B cell (primary cell): ENCODE measurements around the gene ZCCHC24. TPM values are rescaled to one million over a fixed set of nuclear protein-coding genes. Genes with fewer than 3 reads are reported as not detected.

Source experiments
- ATAC-seq: fragments of 200-7000 bp; cut with Tn5 transposase; one replicate; pipeline ENCODE4 v1.10.0; 2021; ENCODE audit warnings: low read depth, mild to moderate bottlenecking, moderate number of reproducible peaks, moderate library complexity
- CTCF ChIA-PET: fragments of 350-600 bp; sonication (Branson Sonifier 250); formaldehyde crosslinking; loops from one replicate; lab custom pipeline; 2021; ENCODE audit warnings: antibody characterized with exemption, inconsistent platforms; lab: Charles Lee
- POLR2A ChIA-PET: fragments of 350-600 bp; sonication (Branson Sonifier 250); formaldehyde crosslinking; loops from one replicate; lab custom pipeline; 2021; ENCODE audit warnings: antibody characterized with exemption; lab: Charles Lee
- DNase-seq: peaks from one replicate; pipeline ENCODE4 v3.0.0; 2013
- H2AFZ ChIP-seq: 2 replicates; pipeline ENCODE4 v1.6.1; 2012; ENCODE audit warnings: mild to moderate bottlenecking, low read depth, low read length; ENCODE audit not compliant: insufficient read depth, poor library complexity, severe bottlenecking
- H3K27ac ChIP-seq, 2 donors: 1 replicate in 1 of 2; 2 replicates in 1 of 2; pipeline ENCODE4 v1.5.1; 2012 to 2013; ENCODE audit warnings: low read length in 2 of 2, mild to moderate bottlenecking in 2 of 2, moderate library complexity in 1 of 2
- H3K27me3 ChIP-seq, 4 experiments: fragments of 200-600 bp in 1 of 4; sonication (generic) in 1 of 4; replicated peaks in 1 of 4; 1 replicate in 2 of 4; 2 replicates in 2 of 4; pipeline versions ENCODE4 v1.6.1 to v1.7.0; 2013 to 2016; ENCODE audit warnings: low read length in 3 of 4, mild to moderate bottlenecking in 2 of 4, mixed read lengths in 1 of 4, moderate library complexity in 1 of 4; ENCODE audit not compliant: insufficient read depth in 4 of 4, control insufficient read depth in 3 of 4; ENCODE audit errors: control extremely low read depth in 1 of 4
- H3K36me3 ChIP-seq, 2 experiments: replicated peaks in 1 of 2; 1 replicate in 1 of 2; 2 replicates in 1 of 2; pipeline versions ENCODE4 v1.6.1 to v1.7.1; 2013; ENCODE audit warnings: low read length in 1 of 2; ENCODE audit not compliant: insufficient read depth in 2 of 2, control insufficient read depth in 1 of 2; ENCODE audit errors: control extremely low read depth in 1 of 2, extremely low read depth in 1 of 2
- H3K4me1 ChIP-seq, 2 donors: fragments of 200-600 bp in 1 of 2; sonication (generic) in 1 of 2; 1 replicate in 1 of 2; 2 replicates in 1 of 2; pipeline versions ENCODE4 v1.5.1 to v1.6.1; 2013 to 2017; ENCODE audit warnings: low read length in 2 of 2; ENCODE audit not compliant: control insufficient read depth in 2 of 2, insufficient read depth in 2 of 2
- H3K4me2 ChIP-seq: replicated peaks from 2 replicates; pipeline ENCODE3; 2012; ENCODE audit warnings: mild to moderate bottlenecking, low read depth, low read length; ENCODE audit not compliant: poor library complexity, severe bottlenecking
- H3K4me3 ChIP-seq, 5 experiments: fragments of 200-600 bp in 1 of 5; sonication (generic) in 1 of 5; 1 replicate in 3 of 5; 2 replicates in 2 of 5; pipeline versions ENCODE4 v1.5.1 to v1.7.0; 2011 to 2016; ENCODE audit warnings: low read length in 4 of 5, mild to moderate bottlenecking in 4 of 5, low read depth in 2 of 5, control low read depth in 1 of 5, moderate library complexity in 1 of 5; ENCODE audit not compliant: insufficient read depth in 1 of 5; ENCODE audit errors: control extremely low read depth in 1 of 5, extremely low read depth in 1 of 5
- H3K79me2 ChIP-seq: fragments of 200-600 bp; sonication (generic); one replicate; pipeline ENCODE4 v1.6.0; 2016; ENCODE audit warnings: low read length; ENCODE audit not compliant: control insufficient read depth, insufficient read depth
- H3K9ac ChIP-seq: fragments of 200-600 bp; sonication (generic); 2 replicates; pipeline ENCODE4 v1.6.1; 2017; ENCODE audit warnings: mild to moderate bottlenecking, low read length, moderate library complexity
- H3K9me3 ChIP-seq, 3 donors: one replicate each; pipeline versions ENCODE4 v1.6.1 to v1.7.1; 2013; ENCODE audit warnings: low read length in 2 of 3; ENCODE audit not compliant: control insufficient read depth in 2 of 3, insufficient read depth in 1 of 3; ENCODE audit errors: control extremely low read depth in 1 of 3
- H4K20me1 ChIP-seq: 2 replicates; pipeline ENCODE4 v1.6.0; 2012; ENCODE audit warnings: mild to moderate bottlenecking, low read length; ENCODE audit not compliant: insufficient read depth, control insufficient read depth, poor library complexity, severe bottlenecking
- H3K27ac Mint-ChIP-seq: one replicate; pipeline ENCODE4 v1.8.0; 2021; ENCODE audit warnings: mixed read lengths
- H3K27me3 Mint-ChIP-seq: one replicate; pipeline ENCODE4 v1.8.0; 2021; ENCODE audit warnings: mixed read lengths
- H3K4me1 Mint-ChIP-seq: one replicate; pipeline ENCODE4 v1.8.0; 2021; ENCODE audit warnings: mixed read lengths
- H3K4me3 Mint-ChIP-seq: one replicate; pipeline ENCODE4 v1.8.0; 2021; ENCODE audit warnings: mixed read lengths
- H3K9me3 Mint-ChIP-seq: one replicate; pipeline ENCODE4 v1.8.0; 2022; ENCODE audit warnings: mixed read lengths; ENCODE audit not compliant: insufficient read depth
- CTCF ChIP-seq: fragments of 200-600 bp; IDR thresholded peaks from one replicate; pipeline ENCODE4 v1.8.0; 2022; ENCODE audit warnings: antibody characterized with exemption, mild to moderate bottlenecking
- EZH2 ChIP-seq: IDR thresholded peaks from 2 replicates; pipeline ENCODE4 v1.6.1; 2012; ENCODE audit warnings: borderline replicate concordance, low read depth, mild to moderate bottlenecking, moderate library complexity, low read length; ENCODE audit not compliant: insufficient read depth, poor library complexity, severe bottlenecking
- WGBS: methylation state at CpG from one replicate; pipeline ENCODE4 v1.1.5; 2013; ENCODE audit warnings: missing lambda C conversion rate; ENCODE audit not compliant: insufficient coverage; 5-methylcytosine and 5-hydroxymethylcytosine counted together
- intact Hi-C: fragments of 100-400 bp; cut with micrococcal nuclease; formaldehyde crosslinking; loops from one replicate; pipeline ENCODE4 v1.10.0; 2022
- polyA plus RNA-seq: library from polyadenylated mRNA; depleted of rRNA; stranded (reverse); fragments of >200 nt; gene quantifications from 2 replicates; pipeline ENCODE4 v1.2.3, GENCODE V29; 2012
- total RNA-seq, 2 donors: library from RNA; stranded (reverse); fragments of 120-200 nt in 1 of 2; gene quantifications; 1 replicate in 1 of 2; 2 replicates in 1 of 2; pipeline versions ENCODE4 v1.2.3 to v1.2.4, GENCODE V29; 2013 to 2022

The ZCCHC24 gene
- total and polyA plus RNA-seq, 2 donors (not counting 1 experiment from before 2014, with no cell fraction given): 0.34 to 2.3 TPM

- Histone ChIP-seq H3K4me1 (no peaks in the 10 kb centered on the region), H3K36me3 (no peaks in the 10 kb centered on the region), H3K79me2 (no peaks in the 10 kb centered on the region), H3K9ac (no peak overlapping the region), H3K9me3 (peaks cover 0 to 4% (median 0%) of the 10 kb centered on the region in 3 donors), H3K27ac (no peak overlapping the region), H3K4me2 (no peak overlapping the region), H3K27me3 (peaks cover 0 to 2% (median 0%) of the 10 kb centered on the region in 4 experiments), H3K4me3 (no peak overlapping the region), H4K20me1 (no peaks in the 10 kb centered on the region), H2AFZ (no peak overlapping the region)
- Mint-ChIP-seq H3K27ac (no peak overlapping the region), H3K4me3 (no peak overlapping the region), H3K4me1 (no peaks in the 10 kb centered on the region), H3K27me3 (no peaks in the 10 kb centered on the region), H3K9me3 (no peaks in the 10 kb centered on the region)
- no peak for TF ChIP-seq EZH2
- TF ChIP-seq CTCF: no peak
- CTCF ChIA-PET: no interaction called here
- no peak for ATAC-seq
- POLR2A ChIA-PET: no interaction called here
- no peak for DNase-seq
- WGBS: 88% methylated on average over 6 of the region's 6 CpGs
- intact Hi-C loops: no loop called here
Observed at GRCh38 chr10:79397051-79397450, 48.4 kb downstream of the ZCCHC24 start.

- Histone ChIP-seq H2AFZ (no peak overlapping the region), H3K4me1 (no peaks in the 10 kb centered on the region), H3K79me2 (no peaks in the 10 kb centered on the region), H3K4me3 (no peak overlapping the region), H3K9me3 (peaks cover 0 to 4% (median 0%) of the 10 kb centered on the region in 3 donors), H3K27ac (no peak overlapping the region), H3K4me2 (no peak overlapping the region), H3K9ac (no peak overlapping the region), H3K36me3 (no peaks in the 10 kb centered on the region), H4K20me1 (no peaks in the 10 kb centered on the region), H3K27me3 (peaks cover 0 to 2% (median 0%) of the 10 kb centered on the region in 4 experiments)
- TF ChIP-seq EZH2 (no peak), CTCF (no peak)
- Mint-ChIP-seq H3K4me1 (no peaks in the 10 kb centered on the region), H3K27ac (no peak overlapping the region), H3K9me3 (no peaks in the 10 kb centered on the region), H3K4me3 (no peak overlapping the region), H3K27me3 (no peaks in the 10 kb centered on the region)
- intact Hi-C loops: no loop called here
- no peak for DNase-seq
- 95% methylated on average over 4 of the region's 5 CpGs for WGBS
- POLR2A ChIA-PET: no interaction called here
- CTCF ChIA-PET: interaction anchor here (1.9 kb wide), 1 partner anchor 22 kb away, joined by 6 read pairs; no protein-coding TSS in a partner anchor
- no peak for ATAC-seq
Observed at GRCh38 chr10:79396520-79396919, 48.9 kb downstream of the ZCCHC24 start.
